HG03039 (cell line): ENCODE results near the gene ACADVL.

Source experiments
- ATAC-seq: cut with Tn5 transposase; IDR thresholded peaks from one replicate; pipeline ENCODE4 v1.9.1; 2021; ENCODE audit warnings: mild to moderate bottlenecking, moderate library complexity; ENCODE audit not compliant: unreplicated experiment

Gene ACADVL

DNA sequence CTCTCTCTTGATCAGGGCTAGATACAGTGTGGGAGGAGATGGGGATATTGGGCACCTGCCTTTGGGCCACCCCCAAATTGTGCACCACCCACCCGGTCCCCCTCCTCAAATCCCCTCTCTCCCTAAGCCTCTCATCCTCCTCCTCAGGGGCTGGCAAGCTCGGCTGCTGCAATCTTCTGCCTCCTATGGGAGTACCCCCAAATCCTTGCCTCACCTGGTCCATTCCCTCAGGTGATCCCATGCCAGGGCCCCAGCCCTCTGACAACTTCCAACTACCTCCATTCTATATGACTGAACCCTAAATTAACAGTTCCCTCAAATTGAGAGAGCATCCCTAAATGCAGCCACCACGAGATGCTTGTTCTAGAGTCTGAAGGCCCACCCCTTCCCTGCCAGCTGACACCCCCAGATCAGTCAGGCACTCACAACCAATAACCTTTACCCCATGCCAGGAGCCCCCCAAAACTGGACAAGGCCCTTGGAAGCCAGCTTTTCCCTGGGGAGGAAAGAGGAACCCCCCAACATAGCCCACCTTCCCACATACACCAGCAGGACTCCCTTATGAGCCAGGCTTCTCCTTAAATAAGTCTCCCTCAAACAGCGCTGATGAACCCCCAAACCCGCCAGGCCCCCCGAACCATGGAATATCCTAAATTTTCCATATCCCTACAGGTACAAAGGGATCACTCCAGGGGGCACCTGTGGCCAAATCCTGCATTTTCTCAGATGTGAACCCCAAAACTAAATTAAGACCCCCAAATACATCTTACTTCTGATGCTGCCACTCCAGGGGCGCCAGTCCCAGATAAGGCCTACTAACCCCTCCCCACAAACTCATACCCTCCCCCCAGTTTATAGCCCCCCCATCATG is 3.3 kb upstream of the ACADVL start:
- no peak for ATAC-seq

DNA sequence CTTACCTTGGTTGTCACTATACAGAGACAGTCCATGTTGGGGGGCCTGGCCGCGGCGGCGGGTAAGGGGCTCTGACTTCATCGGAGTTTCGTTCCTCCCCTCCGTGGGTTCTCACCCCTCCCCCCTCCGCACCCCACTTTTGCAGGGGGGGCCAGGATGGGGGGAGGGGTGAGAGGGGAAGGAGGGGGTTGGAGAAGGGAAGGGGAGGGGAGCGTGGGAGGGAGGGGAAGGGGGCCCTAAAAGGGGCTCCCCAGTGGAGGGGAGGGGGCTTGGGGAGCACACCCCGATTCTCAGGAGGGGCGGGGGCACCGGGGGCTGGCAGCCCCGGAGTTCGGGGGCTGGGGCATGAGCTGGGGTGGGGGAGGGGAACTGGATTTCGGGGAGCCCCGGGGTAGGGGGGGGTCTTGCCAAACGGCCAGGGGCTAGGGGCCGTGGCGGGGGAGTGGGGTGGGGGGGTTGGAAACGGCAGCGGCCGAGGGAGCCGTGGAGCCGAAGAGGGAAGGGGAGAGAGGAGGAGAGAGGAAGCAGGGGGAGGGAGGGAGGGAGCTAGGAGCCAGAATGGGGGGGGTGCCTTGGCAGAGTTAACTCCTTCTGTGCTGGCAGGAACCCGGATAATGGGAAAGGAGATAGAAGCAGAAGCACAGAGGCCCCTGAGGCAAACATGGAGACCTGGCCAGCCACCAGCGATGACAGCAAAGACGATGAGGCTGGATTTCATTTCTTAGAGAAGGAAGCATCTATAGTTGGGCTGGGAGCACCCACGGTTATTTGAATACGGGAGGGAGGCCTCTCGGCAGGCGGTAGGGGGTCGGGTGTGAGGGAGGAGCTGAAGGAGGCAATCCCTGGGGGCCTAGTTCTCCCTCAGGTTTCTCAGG is 2.4 kb upstream of the ACADVL start:
- no peak for ATAC-seq

DNA sequence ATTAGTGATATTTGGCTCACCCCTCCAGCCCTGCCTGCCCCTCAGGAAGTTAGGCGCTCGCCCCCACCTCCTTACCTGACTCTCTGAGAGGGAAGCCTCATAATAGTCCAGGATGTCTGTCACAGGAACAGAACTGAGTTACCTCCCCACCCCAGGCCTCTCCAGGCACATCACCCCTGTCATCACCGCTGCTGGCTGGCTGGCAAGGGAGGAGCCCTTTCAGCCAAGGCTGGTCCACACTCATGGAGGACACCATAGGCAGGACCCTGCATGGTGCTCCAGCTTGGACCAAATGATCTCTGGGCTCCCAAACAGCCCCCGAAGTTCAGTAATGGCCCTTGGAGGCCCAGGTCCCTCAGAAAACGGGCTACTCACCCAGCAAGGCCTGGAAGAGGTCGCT is 1.6 kb upstream of the ACADVL start:
- no peak for ATAC-seq

DNA sequence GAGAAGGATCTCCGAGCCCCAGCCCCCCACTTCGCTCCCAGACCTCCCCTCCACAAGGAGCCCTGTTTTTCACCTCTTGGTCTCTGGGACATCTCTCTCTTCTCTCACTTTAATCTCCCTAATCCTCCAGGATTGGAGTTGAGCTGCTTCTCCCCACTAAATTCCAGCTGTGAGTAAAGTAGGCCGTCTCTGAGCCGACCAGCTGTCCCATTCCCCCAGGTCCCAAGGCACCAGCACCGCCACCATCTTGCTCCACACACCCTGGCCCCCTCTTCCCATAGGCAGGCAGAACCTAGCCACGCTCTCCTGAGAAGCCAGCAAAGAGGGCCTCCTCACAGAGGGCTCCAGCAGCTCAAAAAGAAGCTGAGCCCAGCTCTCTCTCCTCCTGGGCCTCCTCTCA is 980 bp upstream of the ACADVL start:
- ATAC-seq: no peak

GRCh38 chr17:7219229-7219811 is 418 bp upstream of the ACADVL start:
- no peak for ATAC-seq

GRCh38 chr17:7220593-7221277 is 997 bp downstream of the ACADVL start:
- no peak for ATAC-seq

GRCh38 chr17:7221278-7222092 is 1.7 kb downstream of the ACADVL start:
- no peak for ATAC-seq

DNA sequence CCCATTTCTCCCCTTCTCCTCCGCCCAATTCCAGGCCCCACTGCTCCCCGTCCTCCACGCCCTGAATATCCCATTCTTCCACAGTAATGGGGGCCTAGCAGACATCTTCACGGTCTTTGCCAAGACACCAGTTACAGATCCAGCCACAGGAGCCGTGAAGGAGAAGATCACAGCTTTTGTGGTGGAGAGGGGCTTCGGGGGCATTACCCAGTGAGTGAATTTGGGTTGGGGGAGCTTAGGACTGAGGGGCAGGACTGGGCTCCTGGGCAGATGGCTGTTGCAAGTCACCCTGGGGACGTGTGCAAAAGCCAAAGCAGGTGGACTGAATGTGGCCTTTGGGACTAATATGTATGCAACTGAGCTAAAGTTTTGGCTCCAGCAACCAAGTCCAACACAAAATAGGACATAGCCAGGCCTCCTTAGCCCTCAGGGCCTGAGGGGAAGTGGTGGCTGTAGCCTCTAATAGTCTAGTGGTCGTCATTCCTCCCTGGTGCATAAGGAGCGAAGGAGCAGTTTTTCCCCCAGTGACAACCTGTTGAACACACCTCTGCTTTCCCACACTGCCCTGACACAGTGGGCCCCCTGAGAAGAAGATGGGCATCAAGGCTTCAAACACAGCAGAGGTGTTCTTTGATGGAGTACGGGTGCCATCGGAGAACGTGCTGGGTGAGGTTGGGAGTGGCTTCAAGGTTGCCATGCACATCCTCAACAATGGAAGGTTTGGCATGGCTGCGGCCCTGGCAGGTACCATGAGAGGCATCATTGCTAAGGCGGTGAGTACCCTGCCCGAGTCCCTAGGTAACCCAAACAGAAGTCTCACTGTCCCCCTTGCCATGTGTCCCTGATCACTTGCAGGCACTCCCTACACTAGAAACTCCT is 2.6 kb downstream of the ACADVL start:
- no peak for ATAC-seq

- no peak for ATAC-seq
These were observed 3.2 kb downstream of the ACADVL start for GRCh38 chr17:7222972-7223292.

DNA sequence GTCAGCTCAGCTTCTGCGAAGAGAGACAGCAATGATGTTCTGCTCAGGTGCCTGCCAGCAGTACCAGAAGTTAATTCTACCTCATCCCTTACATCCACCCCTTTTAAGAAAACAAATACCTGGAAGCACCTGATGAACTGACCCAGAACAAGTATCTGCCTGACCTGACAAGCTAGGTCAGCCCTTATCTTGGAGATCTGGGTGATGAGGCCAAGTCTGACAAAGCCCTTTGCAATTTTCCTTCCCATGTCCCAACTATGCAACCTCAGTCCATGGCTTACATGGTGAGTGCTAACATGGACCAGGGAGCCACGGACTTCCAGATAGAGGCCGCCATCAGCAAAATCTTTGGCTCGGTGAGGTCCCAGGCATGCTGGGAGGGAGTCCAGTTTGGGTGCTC is 3.6 kb downstream of the ACADVL start:
- no peak for ATAC-seq

GRCh38 chr17:7224110-7224509 is 4.4 kb downstream of the ACADVL start:
- no peak for ATAC-seq

GRCh38 chr17:7224661-7225111 is 4.9 kb downstream of the ACADVL start:
- ATAC-seq: no peak

DNA sequence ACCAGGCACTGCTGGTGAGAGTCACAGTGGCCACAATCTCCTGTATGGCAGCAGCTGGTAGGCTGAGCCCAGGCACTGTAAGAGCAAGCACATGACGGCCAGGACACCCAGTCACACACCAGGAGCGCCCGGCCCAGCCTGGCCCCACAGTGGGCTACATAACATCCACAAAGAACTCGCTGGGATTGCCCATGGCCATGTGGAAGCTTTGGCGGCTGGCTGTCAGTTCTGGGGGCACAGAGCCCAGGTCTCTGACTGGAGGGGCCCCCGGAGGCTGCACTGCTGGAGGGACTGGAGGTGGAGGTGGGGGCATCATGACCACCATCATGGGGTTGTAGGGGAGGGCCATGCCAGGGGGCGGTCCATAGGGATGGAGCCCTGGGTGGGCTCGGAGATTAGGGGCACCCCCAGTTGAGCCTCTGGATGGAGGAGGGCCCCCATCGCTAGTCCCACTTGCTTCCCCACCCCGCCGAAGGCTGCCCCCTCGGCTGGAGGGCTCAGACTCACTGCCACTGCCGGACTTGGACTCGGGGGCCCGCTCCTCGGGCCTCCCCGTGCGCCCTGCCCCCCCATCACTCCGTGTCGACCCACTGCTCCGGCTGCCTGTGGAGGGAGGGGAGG is 6.1 kb downstream of the ACADVL start:
- ATAC-seq: no peak

DNA sequence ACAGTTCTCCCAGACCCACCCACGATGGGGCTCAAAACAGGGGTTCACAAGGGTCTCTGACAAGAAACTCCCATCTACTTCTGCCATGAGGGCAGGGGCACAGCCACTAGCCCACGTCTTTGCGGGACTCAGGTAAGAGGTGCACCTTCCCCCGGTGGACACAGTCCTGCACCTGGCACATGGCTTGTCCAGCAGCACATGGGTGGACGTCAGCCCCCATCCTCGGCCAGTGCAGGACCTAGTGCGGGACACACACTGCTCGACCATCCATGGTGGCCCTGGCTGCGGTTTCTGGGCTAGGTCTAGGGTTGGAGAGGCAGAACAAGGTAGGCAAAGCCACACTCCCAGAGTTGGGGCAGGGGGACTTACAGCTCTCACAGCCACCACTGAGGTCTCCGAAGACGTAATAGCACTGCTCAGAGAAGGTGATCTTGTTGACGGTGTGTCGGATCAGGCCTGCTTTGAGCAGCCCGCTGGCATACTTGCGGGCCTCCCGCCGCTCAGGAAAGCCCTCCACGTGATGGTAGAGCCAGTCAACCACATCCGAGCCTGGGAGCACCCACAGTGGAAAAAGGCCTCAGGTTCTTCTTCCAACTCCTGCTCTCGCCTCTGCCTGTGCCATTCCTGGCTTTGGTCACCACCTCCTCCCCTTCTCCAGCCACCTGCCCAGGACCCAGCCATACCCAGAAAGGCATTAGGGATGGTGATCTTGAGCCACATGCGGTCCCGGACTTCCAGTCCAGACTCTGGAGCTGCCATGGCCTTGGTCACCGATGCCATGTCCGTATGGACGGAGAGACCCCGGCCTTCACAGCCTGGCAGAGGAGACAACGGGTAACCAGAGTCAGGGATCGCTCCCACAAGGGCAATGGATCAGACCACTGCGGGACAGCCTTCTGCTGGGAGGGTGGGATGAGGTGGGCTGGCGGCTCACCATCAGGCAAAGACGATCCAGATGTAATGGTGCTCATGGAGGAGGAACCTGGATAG is 7.3 kb downstream of the ACADVL start:
- no peak for ATAC-seq

DNA sequence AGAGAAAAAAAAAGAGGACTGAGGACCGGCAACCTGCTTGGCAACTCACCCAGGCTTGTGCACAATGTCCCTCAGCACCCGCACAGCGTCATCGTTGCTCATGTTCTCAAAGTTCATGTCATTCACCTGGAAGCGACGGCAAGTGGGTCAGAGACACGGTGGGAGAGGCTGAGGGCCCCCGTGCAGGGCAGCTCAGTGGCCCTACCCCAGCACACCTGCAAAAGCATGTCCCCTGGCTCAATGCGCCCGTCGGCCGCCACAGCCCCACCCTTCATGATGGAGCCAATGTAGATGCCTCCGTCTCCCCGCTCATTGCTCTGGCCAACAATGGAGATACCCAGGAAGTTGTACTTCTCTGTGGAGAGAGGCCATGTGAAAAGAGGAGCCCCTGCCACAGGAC is 9.2 kb downstream of the ACADVL start:
- ATAC-seq: no peak

- ATAC-seq: no peak
These were observed 9.8 kb downstream of the ACADVL start for GRCh38 chr17:7229504-7229903.

- no peak for ATAC-seq
These were observed 12.4 kb downstream of the ACADVL start for GRCh38 chr17:7232114-7232513.

DNA sequence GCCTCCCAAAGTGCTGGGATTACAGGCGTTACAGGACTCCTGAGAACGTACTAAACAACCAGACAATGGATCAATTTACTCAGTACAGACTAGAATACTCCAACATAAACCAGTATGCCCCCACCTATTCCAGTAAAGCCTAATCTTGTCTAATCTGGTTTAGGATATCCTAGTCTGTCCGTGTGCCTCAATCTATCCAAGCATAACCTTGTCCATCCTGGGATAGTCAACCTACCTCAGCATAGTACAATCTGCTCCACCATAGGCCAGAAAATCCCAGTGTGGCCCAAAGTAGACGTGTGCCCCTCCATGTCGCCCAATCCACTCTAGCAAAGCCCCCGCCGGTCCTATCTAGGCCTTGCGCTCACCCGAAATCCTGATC is 14.0 kb downstream of the ACADVL start:
- ATAC-seq: no peak
